BJ (cell line): Measurements from ENCODE around the gene BLACAT1. TPM values are rescaled to one million over a fixed set of nuclear protein-coding genes. Genes with fewer than 3 reads are reported as not detected.

Experiments used
- CTCF ChIA-PET: fragments of 350-600 bp; formaldehyde crosslinking; extraction: SDS; loops from one replicate; lab custom pipeline; 2021; ENCODE audit warnings: antibody characterized with exemption, inconsistent platforms; lab: Yijun Ruan, JAX
- POLR2A ChIA-PET: fragments of 300-600 bp; sonication (Branson Sonifier 250); formaldehyde crosslinking; extraction: SDS; loops from one replicate; lab custom pipeline; 2021; ENCODE audit warnings: antibody characterized with exemption; lab: Charles Lee
- DNase-seq: peaks from one replicate; pipeline ENCODE4 v3.0.0-alpha.2; 2011; ENCODE audit warnings: low read depth
- H3K27me3 ChIP-seq: 2 replicates; pipeline ENCODE4 v1.6.0; 2011; ENCODE audit warnings: low read length; ENCODE audit not compliant: control insufficient read depth, insufficient read depth
- H3K36me3 ChIP-seq: 2 replicates; pipeline ENCODE4 v1.5.1; 2011; ENCODE audit warnings: low read length; ENCODE audit not compliant: control insufficient read depth, insufficient read depth
- H3K4me3 ChIP-seq: 2 replicates; pipeline ENCODE4 v1.5.1; 2011; ENCODE audit warnings: low read depth, mild to moderate bottlenecking, control low read depth, low read length
- CTCF ChIP-seq: IDR thresholded peaks from 2 replicates; pipeline ENCODE4 v1.5.1; 2011; ENCODE audit warnings: low read depth, mild to moderate bottlenecking, control low read depth, inconsistent platforms, low read length, moderate library complexity; ENCODE audit not compliant: insufficient read depth
- polyA plus RNA-seq: library from polyadenylated mRNA; depleted of rRNA; stranded (reverse); fragments of >200 nt; gene quantifications from 2 replicates; pipeline ENCODE4 v1.2.3, GENCODE V29; 2011

The BLACAT1 gene
- polyA plus RNA-seq, 1 experiment: 0.02 TPM

- H3K36me3 ChIP-seq: no peaks in the 10 kb centered on the region
- CTCF ChIA-PET: interaction anchor here (0.6 to 37.0 kb wide), 3 partner anchors 11 to 70 kb away, joined by 3 to 819 read pairs (median 32); no protein-coding TSS in a partner anchor
- peaks cover 13% of the 10 kb centered on the region for H3K27me3 ChIP-seq
- DNase-seq: no peak
- H3K4me3 ChIP-seq: no peak overlapping the region
- POLR2A ChIA-PET: no interaction called here
- TF ChIP-seq CTCF: no peak
These were observed 39.5 kb upstream of the BLACAT1 start for GRCh38 chr1:205495237-205495823.

DNA sequence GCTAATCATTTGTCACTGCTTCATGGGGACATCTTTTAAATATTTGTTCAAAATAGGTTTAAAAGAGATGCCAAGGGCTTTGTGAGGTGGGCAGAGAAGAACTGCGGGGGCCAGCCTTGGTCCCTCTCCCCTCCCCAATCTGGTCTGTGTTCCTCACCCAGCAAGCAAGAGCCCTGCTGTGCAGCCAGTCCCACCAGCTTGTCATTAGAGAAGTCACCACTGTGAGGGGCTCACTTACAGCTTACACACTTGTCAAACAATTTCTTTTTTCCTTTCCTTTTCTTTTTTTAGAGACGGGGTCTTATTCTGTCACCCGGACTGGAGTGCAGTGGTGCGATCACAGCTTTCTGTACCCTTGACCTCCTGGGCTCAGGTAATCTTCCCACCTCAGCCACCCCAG, 38.3 kb upstream of the BLACAT1 start:
- no peak for TF ChIP-seq CTCF
- ChIA-PET POLR2A (no interaction called here), CTCF (interaction anchor here (0.7 to 37.0 kb wide), 5 partner anchors 9 to 221 kb away, joined by 3 to 819 read pairs (median 3); no protein-coding TSS in a partner anchor)
- DNase-seq: no peak
- H3K36me3 ChIP-seq: no peaks in the 10 kb centered on the region
- peaks cover 23% of the 10 kb centered on the region for H3K27me3 ChIP-seq
- H3K4me3 ChIP-seq: no peak overlapping the region

DNA sequence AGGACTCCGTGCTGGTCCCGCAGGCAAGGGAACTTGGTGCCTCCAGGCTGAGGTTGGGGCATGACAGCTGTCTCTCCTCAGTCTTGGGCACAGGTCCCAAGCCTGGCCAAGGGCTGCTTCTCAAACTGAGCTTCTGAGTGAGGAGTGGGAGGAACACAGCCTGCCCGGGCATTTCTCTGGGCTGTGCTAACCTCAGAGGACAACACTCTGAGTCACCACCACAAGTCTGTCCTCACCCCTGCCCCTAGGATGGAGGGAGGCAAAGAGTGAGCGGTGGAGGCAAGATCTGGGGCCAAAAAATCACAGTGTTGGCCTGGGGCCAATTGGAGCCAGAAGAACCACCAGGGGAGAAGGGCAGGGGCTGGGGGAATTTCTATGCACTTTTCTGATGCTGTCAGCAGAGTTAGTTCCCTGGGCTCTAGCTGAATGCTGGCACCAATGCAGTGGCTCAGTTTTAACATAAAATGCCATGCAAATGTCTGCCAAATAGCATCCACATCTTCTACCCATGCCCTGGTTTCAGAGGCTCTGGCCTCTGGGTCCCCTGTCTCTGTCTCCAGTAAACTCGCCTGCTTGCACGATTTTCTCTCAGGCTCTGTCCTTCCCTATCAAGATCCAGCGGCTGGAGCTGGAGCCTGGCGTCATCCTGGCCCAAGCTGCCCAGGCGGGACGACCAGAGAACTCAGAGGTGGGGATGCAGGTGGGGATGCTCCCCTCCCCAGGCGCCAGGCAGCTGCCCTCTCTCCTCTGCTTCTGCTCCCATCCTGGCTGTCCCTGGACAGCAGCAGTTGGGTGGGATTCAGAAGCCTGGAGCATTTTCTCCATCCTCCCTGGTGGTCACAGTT, 37.6 kb upstream of the BLACAT1 start:
- TF ChIP-seq CTCF: no peak
- ChIA-PET POLR2A (no interaction called here), CTCF (interaction anchor here (0.7 to 37.0 kb wide), 10 partner anchors 9 to 349 kb away, joined by 3 to 819 read pairs (median 6); no protein-coding TSS in a partner anchor)
- H3K4me3 ChIP-seq: no peak overlapping the region
- DNase-seq: peak; percentile 7
- H3K27me3 ChIP-seq: peaks cover 23% of the 10 kb centered on the region
- no peaks in the 10 kb centered on the region for H3K36me3 ChIP-seq

DNA sequence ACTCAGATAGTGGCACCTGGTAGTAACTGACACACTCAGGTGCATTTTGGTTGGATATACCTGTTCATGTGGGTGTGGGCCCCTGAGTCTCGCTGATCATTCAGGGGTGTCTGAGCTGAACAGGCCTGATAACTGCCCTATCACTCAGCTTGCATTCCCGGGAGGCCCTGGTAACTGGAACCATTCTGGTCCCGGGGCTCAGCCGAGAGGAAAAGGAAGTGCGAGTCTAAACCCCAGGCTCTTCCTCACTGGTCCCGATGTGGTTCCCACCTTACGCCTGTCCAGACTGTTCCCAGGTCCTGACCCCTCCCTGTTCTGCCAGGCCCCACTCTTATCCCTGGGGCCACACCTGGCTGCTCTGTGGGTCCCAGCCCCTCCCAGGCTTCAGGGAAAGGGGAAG, 36.9 kb upstream of the BLACAT1 start:
- no peak for TF ChIP-seq CTCF
- no peak overlapping the region for H3K4me3 ChIP-seq
- POLR2A ChIA-PET: no interaction called here
- no peak for DNase-seq
- CTCF ChIA-PET: interaction anchor here (0.5 to 37.0 kb wide), 12 partner anchors 8 to 701 kb away, joined by 3 to 819 read pairs (median 5); no protein-coding TSS in a partner anchor
- no peaks in the 10 kb centered on the region for H3K36me3 ChIP-seq
- H3K27me3 ChIP-seq: peaks cover 23% of the 10 kb centered on the region

DNA sequence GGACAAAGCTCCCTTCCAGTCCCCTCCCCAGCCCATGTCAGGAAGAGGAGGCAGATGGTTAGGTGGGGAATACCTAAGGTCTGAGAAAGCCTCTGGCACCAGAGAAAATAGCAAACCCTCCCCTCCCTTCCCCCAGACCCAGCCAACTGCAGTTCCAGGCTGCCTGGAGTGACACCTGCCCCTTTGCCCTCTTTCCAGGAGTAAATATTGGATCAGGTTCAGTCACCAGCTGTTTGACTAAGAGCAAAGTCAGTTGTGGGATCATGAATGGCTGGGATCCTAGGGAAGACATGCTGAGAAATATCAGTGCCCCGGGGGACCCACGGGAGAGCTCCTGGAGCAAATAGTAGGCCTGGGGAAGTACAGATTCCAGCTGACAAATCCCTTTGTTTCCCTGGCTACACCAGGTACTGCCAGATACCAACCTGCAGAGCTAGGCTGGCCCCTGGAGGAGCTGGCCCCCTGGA, 36.4 kb upstream of the BLACAT1 start:
- DNase-seq: no peak
- Histone ChIP-seq H3K36me3 (no peaks in the 10 kb centered on the region), H3K4me3 (no peak overlapping the region), H3K27me3 (peaks cover 18% of the 10 kb centered on the region)
- POLR2A ChIA-PET: no interaction called here
- CTCF ChIA-PET: interaction anchor here (0.5 to 37.0 kb wide), 10 partner anchors 7 to 701 kb away, joined by 3 to 819 read pairs (median 4); no protein-coding TSS in a partner anchor
- no peak for TF ChIP-seq CTCF
